ENCODE measurements around the gene CCL2. TPM values are rescaled to one million over a fixed set of nuclear protein-coding genes. Genes with fewer than 3 reads are reported as not detected.

The CCL2 gene
- total RNA-seq, 1 donor from 2014 or later, result not detected

GRCh38 chr17:34257986-34258326, 2.9 kb downstream of the CCL2 start:
- peaks cover 7% of the 10 kb centered on the region for H3K4me1 Mint-ChIP-seq (ENCODE audit: low read depth, unreplicated experiment)
- H3K27ac Mint-ChIP-seq (ENCODE audit: unreplicated experiment), result no peak overlapping the region
- DNase-seq, result no peak
- no peaks in the 10 kb centered on the region for H3K36me3 Mint-ChIP-seq (ENCODE audit: unreplicated experiment)
- TF ChIP-seq CTCF (IDR thresholded peaks at IDR 0.05; ENCODE audit: partially characterized antibody, unreplicated experiment), result no peak
- H3K9me3 Mint-ChIP-seq (ENCODE audit: unreplicated experiment), result no peaks in the 10 kb centered on the region
- no peak overlapping the region for H3K4me3 Mint-ChIP-seq (ENCODE audit: unreplicated experiment)
- H3K27me3 Mint-ChIP-seq (ENCODE audit: unreplicated experiment), result peaks cover 2% of the 10 kb centered on the region

- DNase-seq, result no peak
- Mint-ChIP-seq H3K27ac (ENCODE audit: unreplicated experiment) (no peak overlapping the region), H3K36me3 (ENCODE audit: unreplicated experiment) (no peaks in the 10 kb centered on the region), H3K4me3 (ENCODE audit: unreplicated experiment) (no peak overlapping the region), H3K27me3 (ENCODE audit: unreplicated experiment) (peaks cover 2% of the 10 kb centered on the region), H3K9me3 (ENCODE audit: unreplicated experiment) (no peaks in the 10 kb centered on the region), H3K4me1 (ENCODE audit: low read depth, unreplicated experiment) (peaks cover 7% of the 10 kb centered on the region)
- TF ChIP-seq CTCF (IDR thresholded peaks at IDR 0.05; ENCODE audit: partially characterized antibody, unreplicated experiment), result no peak
These were observed 4.1 kb downstream of the CCL2 start for GRCh38 chr17:34259146-34259545.

DNA sequence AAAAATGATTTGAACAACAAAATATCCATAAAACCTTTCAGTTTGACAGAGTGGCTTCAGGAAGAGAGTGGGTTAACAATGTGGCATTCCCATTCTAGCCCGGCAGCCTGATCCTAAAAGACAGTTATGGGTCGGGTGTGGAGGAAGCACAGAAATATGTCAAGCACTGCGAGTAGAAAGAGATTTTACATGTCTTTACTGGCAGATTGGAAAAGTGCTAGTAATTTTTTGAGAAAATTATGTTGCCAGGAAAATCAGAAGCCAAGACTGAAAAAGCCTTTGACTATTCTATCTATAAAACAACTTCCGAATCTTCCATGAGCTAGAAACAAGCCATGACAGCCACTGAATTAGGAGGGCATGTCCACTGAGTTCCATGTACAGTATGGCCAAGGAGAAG, 5.8 kb downstream of the CCL2 start:
- peaks cover 2% of the 10 kb centered on the region for H3K27me3 Mint-ChIP-seq (ENCODE audit: unreplicated experiment)
- H3K27ac Mint-ChIP-seq (ENCODE audit: unreplicated experiment), result no peak overlapping the region
- no peak for DNase-seq
- no peak for TF ChIP-seq CTCF (IDR thresholded peaks at IDR 0.05; ENCODE audit: partially characterized antibody, unreplicated experiment)
- no peaks in the 10 kb centered on the region for H3K36me3 Mint-ChIP-seq (ENCODE audit: unreplicated experiment)
- H3K9me3 Mint-ChIP-seq (ENCODE audit: unreplicated experiment), result no peaks in the 10 kb centered on the region
- H3K4me3 Mint-ChIP-seq (ENCODE audit: unreplicated experiment), result no peak overlapping the region
- no peaks in the 10 kb centered on the region for H3K4me1 Mint-ChIP-seq (ENCODE audit: low read depth, unreplicated experiment)

GRCh38 chr17:34261568-34262337, 6.7 kb downstream of the CCL2 start:
- no peak for DNase-seq
- H3K4me1 Mint-ChIP-seq (ENCODE audit: low read depth, unreplicated experiment), result no peaks in the 10 kb centered on the region
- no peak overlapping the region for H3K27ac Mint-ChIP-seq (ENCODE audit: unreplicated experiment)
- TF ChIP-seq CTCF (IDR thresholded peaks at IDR 0.05; ENCODE audit: partially characterized antibody, unreplicated experiment), result no peak
- no peaks in the 10 kb centered on the region for H3K9me3 Mint-ChIP-seq (ENCODE audit: unreplicated experiment)
- no peak overlapping the region for H3K4me3 Mint-ChIP-seq (ENCODE audit: unreplicated experiment)
- no peaks in the 10 kb centered on the region for H3K36me3 Mint-ChIP-seq (ENCODE audit: unreplicated experiment)
- H3K27me3 Mint-ChIP-seq (ENCODE audit: unreplicated experiment), result no peaks in the 10 kb centered on the region

DNA sequence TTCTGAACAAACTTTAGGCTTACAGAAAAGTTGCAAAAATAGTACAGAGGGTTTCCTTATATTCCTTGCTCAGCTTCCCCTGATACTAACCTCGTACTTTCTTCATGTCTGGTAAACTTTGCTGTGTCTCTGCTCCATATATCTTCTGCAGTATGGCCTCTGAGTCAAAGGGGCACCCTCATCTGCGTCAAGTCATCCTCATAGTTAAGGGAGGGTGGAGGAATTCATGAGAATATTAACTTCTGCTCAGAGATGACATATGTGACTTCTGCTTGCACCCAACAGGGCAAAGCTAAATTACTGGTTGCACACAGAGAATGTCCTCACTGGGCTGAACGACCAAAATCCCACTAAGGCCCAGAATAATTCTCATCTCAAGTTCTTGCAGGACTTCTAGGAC, 10.6 kb downstream of the CCL2 start:
- H3K36me3 Mint-ChIP-seq (ENCODE audit: unreplicated experiment), result no peaks in the 10 kb centered on the region
- H3K4me3 Mint-ChIP-seq (ENCODE audit: unreplicated experiment), result no peak overlapping the region
- H3K27ac Mint-ChIP-seq (ENCODE audit: unreplicated experiment), result no peak overlapping the region
- no peaks in the 10 kb centered on the region for H3K27me3 Mint-ChIP-seq (ENCODE audit: unreplicated experiment)
- DNase-seq, result no peak
- H3K4me1 Mint-ChIP-seq (ENCODE audit: low read depth, unreplicated experiment), result no peaks in the 10 kb centered on the region
- TF ChIP-seq CTCF (IDR thresholded peaks at IDR 0.05; ENCODE audit: partially characterized antibody, unreplicated experiment), result no peak
- no peaks in the 10 kb centered on the region for H3K9me3 Mint-ChIP-seq (ENCODE audit: unreplicated experiment)
